Calu3 (cell line): ENCODE measurements around the gene RHOBTB1. TPM values are rescaled to one million over a fixed set of nuclear protein-coding genes. Genes with fewer than 3 reads are reported as not detected.
"Not testable (repeated sequence)": the region's sequence is repeated elsewhere in the genome, so short reads cannot be mapped to it uniquely, and the experiment has no call there.

Experiments used
- BruUV-seq: library from RNA; stranded (reverse); fragments of 400-500 nt; replicated peaks from 2 replicates; lab custom pipeline; 2021; lab: Mats Ljungman, UMichigan
- CTCF ChIA-PET: fragments of 300-600 bp; sonication (Branson Sonifier 250); formaldehyde crosslinking; loops from one replicate; lab custom pipeline; 2022; ENCODE audit warnings: antibody characterized with exemption; lab: Charles Lee
- DNase-seq: peaks from one replicate; pipeline ENCODE4 v3.0.0; 2022
- H3K27ac Mint-ChIP-seq: one replicate; pipeline ENCODE4 v1.8.0; 2022; ENCODE audit warnings: mixed read lengths; ENCODE audit not compliant: unreplicated experiment
- H3K27me3 Mint-ChIP-seq: one replicate; pipeline ENCODE4 v1.8.0; 2022; ENCODE audit warnings: mixed read lengths; ENCODE audit not compliant: unreplicated experiment
- H3K36me3 Mint-ChIP-seq: one replicate; pipeline ENCODE4 v1.8.0; 2022; ENCODE audit warnings: mild to moderate bottlenecking, moderate library complexity, mixed read lengths; ENCODE audit not compliant: insufficient read depth, unreplicated experiment
- H3K4me1 Mint-ChIP-seq: one replicate; pipeline ENCODE4 v1.8.0; 2022; ENCODE audit warnings: mild to moderate bottlenecking, low read depth, mixed read lengths; ENCODE audit not compliant: unreplicated experiment
- H3K4me3 Mint-ChIP-seq: one replicate; pipeline ENCODE4 v1.8.0; 2022; ENCODE audit warnings: mild to moderate bottlenecking, low read depth, moderate library complexity, mixed read lengths; ENCODE audit not compliant: unreplicated experiment
- H3K9me3 Mint-ChIP-seq: one replicate; pipeline ENCODE4 v1.8.0; 2022; ENCODE audit warnings: low read depth, mixed read lengths; ENCODE audit not compliant: unreplicated experiment
- intact Hi-C: fragments of 100-400 bp; cut with micrococcal nuclease; formaldehyde crosslinking; loops from one replicate; pipeline ENCODE4 v1.10.0; 2022; ENCODE audit not compliant: unreplicated experiment
- total RNA-seq: library from RNA; stranded (reverse); gene quantifications from 2 replicates; pipeline ENCODE4 v1.2.3, GENCODE V29; 2022
- TF ChIP-seq, protein P1 (sequence below): fragments of 200-600 bp; IDR thresholded peaks from one replicate; pipeline ENCODE4 v1.8.0; 2022; ENCODE audit warnings: antibody characterized with exemption; ENCODE audit not compliant: unreplicated experiment

Gene RHOBTB1
- total RNA-seq, 1 experiment from 2014 or later: 9.8 TPM

DNA sequence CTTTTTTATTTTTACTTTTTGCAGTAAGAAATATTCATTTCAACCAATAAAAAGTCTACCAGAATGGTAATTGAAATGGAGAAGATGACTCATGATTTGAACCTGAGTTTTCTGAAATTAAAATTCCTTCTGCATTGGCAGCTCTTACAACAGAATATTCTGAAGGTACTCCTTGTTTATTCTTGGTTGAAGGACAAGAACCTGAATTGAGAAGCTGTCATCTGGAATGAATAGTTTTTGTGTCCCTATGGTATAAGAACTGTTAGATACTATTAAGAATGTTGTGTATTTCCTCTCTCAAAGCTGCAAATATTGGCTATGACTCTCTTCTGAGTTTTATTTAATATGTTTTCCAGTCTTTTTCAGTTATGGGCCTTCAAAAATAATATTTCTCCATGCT is 109.6 kb downstream of the RHOBTB1 start:
- Mint-ChIP-seq H3K4me3 (no peak overlapping the region), H3K27ac (no peak overlapping the region), H3K36me3 (no peaks in the 10 kb centered on the region), H3K27me3 (no peaks in the 10 kb centered on the region), H3K4me1 (no peaks in the 10 kb centered on the region), H3K9me3 (no peaks in the 10 kb centered on the region)
- CTCF ChIA-PET: interaction anchor here (0.6 kb wide), 1 partner anchor 18 kb away, joined by 3 read pairs; no protein-coding TSS in a partner anchor
- TF ChIP-seq, protein P1, sequence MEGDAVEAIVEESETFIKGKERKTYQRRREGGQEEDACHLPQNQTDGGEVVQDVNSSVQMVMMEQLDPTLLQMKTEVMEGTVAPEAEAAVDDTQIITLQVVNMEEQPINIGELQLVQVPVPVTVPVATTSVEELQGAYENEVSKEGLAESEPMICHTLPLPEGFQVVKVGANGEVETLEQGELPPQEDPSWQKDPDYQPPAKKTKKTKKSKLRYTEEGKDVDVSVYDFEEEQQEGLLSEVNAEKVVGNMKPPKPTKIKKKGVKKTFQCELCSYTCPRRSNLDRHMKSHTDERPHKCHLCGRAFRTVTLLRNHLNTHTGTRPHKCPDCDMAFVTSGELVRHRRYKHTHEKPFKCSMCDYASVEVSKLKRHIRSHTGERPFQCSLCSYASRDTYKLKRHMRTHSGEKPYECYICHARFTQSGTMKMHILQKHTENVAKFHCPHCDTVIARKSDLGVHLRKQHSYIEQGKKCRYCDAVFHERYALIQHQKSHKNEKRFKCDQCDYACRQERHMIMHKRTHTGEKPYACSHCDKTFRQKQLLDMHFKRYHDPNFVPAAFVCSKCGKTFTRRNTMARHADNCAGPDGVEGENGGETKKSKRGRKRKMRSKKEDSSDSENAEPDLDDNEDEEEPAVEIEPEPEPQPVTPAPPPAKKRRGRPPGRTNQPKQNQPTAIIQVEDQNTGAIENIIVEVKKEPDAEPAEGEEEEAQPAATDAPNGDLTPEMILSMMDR: no peak
- no peak for DNase-seq
- intact Hi-C loops: no loop called here
- BruUV-seq: no TSS peak

DNA sequence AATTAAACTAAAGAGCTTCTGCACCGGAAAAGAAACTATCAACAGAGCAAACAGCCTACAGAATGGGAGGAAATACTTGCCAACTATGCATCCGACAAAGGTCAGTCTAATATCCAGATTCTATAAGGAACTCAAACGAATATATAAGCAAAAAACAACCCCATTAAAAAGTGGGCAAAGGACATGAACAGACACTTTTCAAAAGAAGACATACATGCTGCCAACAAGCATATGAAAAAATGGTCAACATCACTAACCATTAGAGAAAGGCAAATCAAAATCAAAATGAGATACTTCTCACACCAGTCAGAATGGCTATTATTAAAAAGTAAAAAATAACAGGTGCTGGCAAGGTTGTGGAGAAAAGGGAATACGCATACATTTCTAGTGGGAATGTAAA is 111.8 kb downstream of the RHOBTB1 start:
- BruUV-seq, intact Hi-C loops, CTCF ChIA-PET, DNase-seq, H3K27ac Mint-ChIP-seq, H3K9me3 Mint-ChIP-seq, H3K36me3 Mint-ChIP-seq, H3K27me3 Mint-ChIP-seq, H3K4me3 Mint-ChIP-seq: not testable (repeated sequence)
- peaks cover 12% of the 10 kb centered on the region for H3K4me1 Mint-ChIP-seq

DNA sequence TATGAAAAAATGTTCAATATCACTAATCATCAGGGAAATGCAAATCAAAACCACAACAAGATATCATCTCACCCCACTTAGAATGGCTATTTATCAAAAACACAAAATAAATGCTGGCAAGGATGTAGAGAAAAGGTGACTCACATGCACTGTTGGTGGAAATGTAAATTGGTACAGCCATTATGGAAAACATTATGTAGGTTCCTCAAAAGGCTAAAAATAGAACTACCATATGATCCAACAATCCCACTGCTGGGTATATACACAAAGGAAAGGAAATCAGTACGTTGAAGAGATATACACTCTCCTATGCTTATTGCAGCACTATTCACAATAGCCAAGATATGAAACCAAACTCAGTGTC is 115.5 kb downstream of the RHOBTB1 start:
- Mint-ChIP-seq H3K36me3 (no peaks in the 10 kb centered on the region), H3K9me3 (no peaks in the 10 kb centered on the region), H3K4me3 (no peak overlapping the region), H3K4me1 (peaks cover 12% of the 10 kb centered on the region), H3K27me3 (no peaks in the 10 kb centered on the region), H3K27ac (no peak overlapping the region)
- DNase-seq: no peak
- TF ChIP-seq, protein P1: no peak
- intact Hi-C loops: no loop called here
- no TSS peak for BruUV-seq
- CTCF ChIA-PET: interaction anchor here (0.9 kb wide), 1 partner anchor 9 kb away, joined by 5 read pairs; no protein-coding TSS in a partner anchor

DNA sequence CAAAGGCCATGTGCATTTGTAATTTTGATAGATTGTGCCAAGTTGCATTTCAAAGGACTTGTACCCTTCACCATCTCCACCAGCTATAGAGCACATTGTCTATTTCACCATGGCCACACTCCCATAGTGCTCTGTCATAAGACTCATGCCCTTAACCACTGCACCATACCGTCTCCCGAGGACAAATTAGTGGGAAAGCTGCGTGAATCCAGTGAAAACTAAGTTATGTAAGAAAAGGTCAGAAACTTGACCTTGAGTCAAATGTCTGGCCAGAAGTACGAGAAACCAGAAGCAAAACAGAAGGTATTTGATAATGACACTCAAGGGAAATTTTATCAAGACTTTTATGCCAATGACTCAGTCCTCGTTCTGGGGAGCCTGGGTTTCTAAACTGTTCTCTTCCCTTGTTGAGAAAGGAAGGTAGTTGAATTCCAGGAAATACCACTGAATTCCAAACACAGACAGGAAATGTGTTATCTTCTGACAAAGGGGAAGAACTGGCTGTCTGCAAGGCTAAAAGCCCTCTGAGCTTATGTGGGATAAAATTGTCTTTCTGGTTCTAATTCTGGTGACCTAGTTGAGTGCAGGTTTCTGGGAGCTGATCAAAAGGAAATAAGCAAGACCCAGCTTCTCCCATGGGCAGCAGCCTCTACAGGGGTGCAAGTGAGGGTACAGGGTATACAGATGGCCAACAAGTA is 116.0 kb downstream of the RHOBTB1 start:
- Mint-ChIP-seq H3K4me1 (peaks cover 12% of the 10 kb centered on the region), H3K4me3 (no peak overlapping the region), H3K27me3 (no peaks in the 10 kb centered on the region), H3K9me3 (no peaks in the 10 kb centered on the region), H3K36me3 (no peaks in the 10 kb centered on the region), H3K27ac (no peak overlapping the region)
- BruUV-seq: no TSS peak
- DNase-seq: no peak
- intact Hi-C loops: no loop called here
- TF ChIP-seq, protein P1: no peak
- CTCF ChIA-PET: interaction anchor here (0.9 kb wide), 1 partner anchor 9 kb away, joined by 5 read pairs; no protein-coding TSS in a partner anchor

DNA sequence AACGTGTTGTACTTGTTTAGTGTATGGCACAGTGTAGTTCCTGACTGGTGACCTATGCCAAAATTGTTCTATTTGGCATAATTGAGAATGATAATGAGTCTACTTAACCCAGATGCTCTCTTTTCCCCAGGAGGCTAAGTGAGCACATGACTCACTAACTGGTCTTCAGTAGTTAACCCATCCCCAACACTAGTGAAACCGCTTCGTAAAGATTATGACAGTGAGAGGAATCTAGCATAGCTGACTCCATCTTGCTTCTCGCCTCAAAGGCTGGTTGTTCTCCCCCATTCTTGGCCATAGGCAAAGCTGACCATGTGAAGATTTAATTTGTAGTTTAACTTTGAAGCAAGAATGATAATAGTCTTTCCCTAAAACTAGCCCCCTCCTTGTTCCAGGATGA is 118.5 kb downstream of the RHOBTB1 start:
- no peaks in the 10 kb centered on the region for H3K9me3 Mint-ChIP-seq
- H3K36me3 Mint-ChIP-seq: no peaks in the 10 kb centered on the region
- no peak for DNase-seq
- BruUV-seq: no TSS peak
- no peak overlapping the region for H3K4me3 Mint-ChIP-seq
- CTCF ChIA-PET: interaction anchor here (0.5 kb wide), 1 partner anchor 1078 kb away, joined by 3 read pairs; no protein-coding TSS in a partner anchor
- intact Hi-C loops: no loop called here
- TF ChIP-seq, protein P1: no peak
- no peak overlapping the region for H3K27ac Mint-ChIP-seq
- peaks cover 12% of the 10 kb centered on the region for H3K4me1 Mint-ChIP-seq
- no peaks in the 10 kb centered on the region for H3K27me3 Mint-ChIP-seq
